ENCODE results near the gene BRI3BP.
"Not testable (repeated sequence)": the region's sequence is repeated elsewhere in the genome, so short reads cannot be mapped to it uniquely, and the experiment has no call there.

BRI3BP gene

GRCh38 chr12:125024949-125025563 is 31.6 kb downstream of the BRI3BP start:
- DNase-seq: no peak

- DNase-seq: no peak
These were observed 32.3 kb downstream of the BRI3BP start for GRCh38 chr12:125025606-125026235.

- DNase-seq: no peak
These were observed 34.7 kb downstream of the BRI3BP start for GRCh38 chr12:125028106-125028505.

GRCh38 chr12:125029761-125030358 is 36.4 kb downstream of the BRI3BP start:
- no peak for DNase-seq

GRCh38 chr12:125031471-125031870 is 38.0 kb downstream of the BRI3BP start:
- not testable (repeated sequence) for DNase-seq

GRCh38 chr12:125032466-125033152 is 39.2 kb downstream of the BRI3BP start:
- DNase-seq: no peak

- DNase-seq: no peak
These were observed 39.8 kb downstream of the BRI3BP start for GRCh38 chr12:125033288-125033687.

GRCh38 chr12:125038976-125039625 is 45.7 kb downstream of the BRI3BP start:
- no peak for DNase-seq

GRCh38 chr12:125049093-125049458 is 55.6 kb downstream of the BRI3BP start:
- DNase-seq: no peak

- DNase-seq: no peak
These were observed 57.0 kb downstream of the BRI3BP start for GRCh38 chr12:125050446-125050845.

GRCh38 chr12:125050868-125051267 is 57.4 kb downstream of the BRI3BP start:
- no peak for DNase-seq

- no peak for DNase-seq
These were observed 60.4 kb downstream of the BRI3BP start for GRCh38 chr12:125053821-125054220.

GRCh38 chr12:125055591-125055990 is 62.1 kb downstream of the BRI3BP start:
- DNase-seq: no peak

GRCh38 chr12:125056306-125056705 is 62.9 kb downstream of the BRI3BP start:
- no peak for DNase-seq

GRCh38 chr12:125057708-125058107 is 64.3 kb downstream of the BRI3BP start:
- no peak for DNase-seq

- no peak for DNase-seq
These were observed 67.8 kb downstream of the BRI3BP start for GRCh38 chr12:125061229-125061628.

GRCh38 chr12:125063522-125063921 is 70.1 kb downstream of the BRI3BP start:
- not testable (repeated sequence) for DNase-seq

- DNase-seq: no peak
These were observed 71.0 kb downstream of the BRI3BP start for GRCh38 chr12:125064492-125064891.

GRCh38 chr12:125065021-125065918 is 71.8 kb downstream of the BRI3BP start, which contains the start of gene AACS:
Gene AACS (plus strand): TSS chr12:125065435. CDS start chr12:125065585, 150 bp downstream.
- DNase-seq: peak; percentile 80

GRCh38 chr12:125065919-125066570 is 72.6 kb downstream of the BRI3BP start:
- DNase-seq: no peak

GRCh38 chr12:125068391-125068790 is 74.9 kb downstream of the BRI3BP start:
- DNase-seq: no peak

All from T-helper 9 cell (primary cell).